Breast epithelium (tissue), 4 donors: ENCODE measurements around the gene HMX3. TPM values are rescaled to one million over a fixed set of nuclear protein-coding genes. Genes with fewer than 3 reads are reported as not detected.
"Not testable (repeated sequence)": the region's sequence is repeated elsewhere in the genome, so short reads cannot be mapped to it uniquely, and the experiment has no call there.

Experiments
- DNase-seq, 2 donors: peaks; one replicate each; pipeline ENCODE4 v3.0.0-alpha.2; 2019; ENCODE audit warnings: low spot score in 2 of 2
- H3K27ac ChIP-seq, 2 donors: fragments of 200-600 bp; sonication (generic) in 1 of 2; one replicate each; pipeline ENCODE4 v1.5.1; 2016 to 2019; ENCODE audit warnings: mild to moderate bottlenecking in 1 of 2
- H3K27me3 ChIP-seq, 2 donors: fragments of 200-600 bp; sonication (generic) in 1 of 2; one replicate each; pipeline versions ENCODE4 v1.5.1 to v1.6.0; 2017 to 2019; ENCODE audit warnings: control low read depth in 1 of 2, mild to moderate bottlenecking in 1 of 2
- H3K36me3 ChIP-seq: fragments of 200-600 bp; one replicate; pipeline ENCODE4 v1.5.1; 2019
- H3K4me1 ChIP-seq, 2 donors: fragments of 200-600 bp; sonication (generic); one replicate each; pipeline ENCODE4 v1.5.1; 2016 to 2019; ENCODE audit warnings: control low read depth in 1 of 2
- H3K4me3 ChIP-seq, 3 donors: fragments of 200-600 bp; sonication (generic); 1 replicate in 2 of 3; 2 replicates in 1 of 3; pipeline ENCODE4 v1.5.1; 2016 to 2019; ENCODE audit warnings: mild to moderate bottlenecking in 3 of 3, moderate library complexity in 2 of 3
- H3K9me3 ChIP-seq, 2 donors: fragments of 200-600 bp; sonication (generic) in 1 of 2; one replicate each; pipeline ENCODE4 v1.5.1; 2016 to 2019; ENCODE audit warnings: control low read depth in 1 of 2
- POLR2A ChIP-seq: fragments of 450-650 bp; IDR thresholded peaks from one replicate; pipeline ENCODE4 v1.6.1; 2016; ENCODE audit warnings: antibody characterized with exemption, mild to moderate bottlenecking, moderate library complexity
- POLR2AphosphoS5 ChIP-seq, 3 donors: sonication (generic); formaldehyde crosslinking; IDR thresholded peaks; one replicate each; pipeline ENCODE4 v1.6.1; 2017; ENCODE audit warnings: antibody characterized with exemption in 3 of 3
- intact Hi-C: fragments of 100-400 bp; cut with DNase I; formaldehyde crosslinking; loops from one replicate; pipeline ENCODE4 v1.15.1; 2023; ENCODE audit warnings: low total_unique reads
- total RNA-seq, 3 donors: library from RNA; depleted of rRNA; stranded (reverse); fragments of >200 nt; gene quantifications; one replicate each; pipeline ENCODE4 v1.1.0, GENCODE V29; 2016
- TF ChIP-seq, protein P1 (sequence below), 3 donors: fragments of 450-650 bp; IDR thresholded peaks; one replicate each; pipeline ENCODE4 v1.5.1; 2016 to 2017; ENCODE audit warnings: antibody characterized with exemption in 3 of 3, mild to moderate bottlenecking in 3 of 3, moderate library complexity in 3 of 3

HMX3 gene
- total RNA-seq, 3 donors from 2014 or later: not detected

DNA sequence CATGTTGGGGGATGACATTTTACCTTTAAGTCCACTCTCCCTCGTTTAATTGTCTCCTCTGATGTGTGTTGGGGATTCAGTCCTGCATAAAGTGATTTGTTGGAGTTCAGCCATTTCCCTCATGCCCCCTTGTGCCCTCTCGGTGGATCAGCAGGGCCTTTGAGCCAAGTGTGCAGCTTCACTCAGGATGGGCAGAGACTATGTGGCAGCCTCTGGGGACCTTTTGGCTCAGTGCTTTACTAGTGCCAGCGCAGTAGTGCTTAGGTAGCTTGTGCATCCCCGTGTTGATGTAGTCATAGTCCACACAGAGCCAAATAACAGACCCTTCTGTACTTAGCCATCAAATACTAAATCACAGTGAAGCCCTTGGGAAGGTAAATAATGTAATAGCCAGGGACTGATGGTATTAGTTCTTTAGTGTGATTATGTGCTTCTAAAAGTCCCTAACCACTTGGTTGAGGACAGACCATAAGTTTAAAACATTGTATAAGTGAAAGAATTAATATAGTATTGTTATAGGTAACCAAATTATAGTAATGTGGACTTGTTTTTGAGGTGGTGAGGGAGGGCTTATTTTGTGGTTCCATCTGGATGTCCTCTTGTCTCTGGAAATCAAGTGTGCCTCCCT lies 29.8 kb downstream of the HMX3 start:
- Histone ChIP-seq H3K27me3 (no peaks in the 10 kb centered on the region), H3K36me3 (peaks cover 3% of the 10 kb centered on the region), H3K9me3 (no peaks in the 10 kb centered on the region), H3K4me1 (no peaks in the 10 kb centered on the region), H3K27ac (no peak overlapping the region), H3K4me3 (no peak overlapping the region)
- no peak for DNase-seq
- intact Hi-C loops: no loop called here
- TF ChIP-seq, protein P1, sequence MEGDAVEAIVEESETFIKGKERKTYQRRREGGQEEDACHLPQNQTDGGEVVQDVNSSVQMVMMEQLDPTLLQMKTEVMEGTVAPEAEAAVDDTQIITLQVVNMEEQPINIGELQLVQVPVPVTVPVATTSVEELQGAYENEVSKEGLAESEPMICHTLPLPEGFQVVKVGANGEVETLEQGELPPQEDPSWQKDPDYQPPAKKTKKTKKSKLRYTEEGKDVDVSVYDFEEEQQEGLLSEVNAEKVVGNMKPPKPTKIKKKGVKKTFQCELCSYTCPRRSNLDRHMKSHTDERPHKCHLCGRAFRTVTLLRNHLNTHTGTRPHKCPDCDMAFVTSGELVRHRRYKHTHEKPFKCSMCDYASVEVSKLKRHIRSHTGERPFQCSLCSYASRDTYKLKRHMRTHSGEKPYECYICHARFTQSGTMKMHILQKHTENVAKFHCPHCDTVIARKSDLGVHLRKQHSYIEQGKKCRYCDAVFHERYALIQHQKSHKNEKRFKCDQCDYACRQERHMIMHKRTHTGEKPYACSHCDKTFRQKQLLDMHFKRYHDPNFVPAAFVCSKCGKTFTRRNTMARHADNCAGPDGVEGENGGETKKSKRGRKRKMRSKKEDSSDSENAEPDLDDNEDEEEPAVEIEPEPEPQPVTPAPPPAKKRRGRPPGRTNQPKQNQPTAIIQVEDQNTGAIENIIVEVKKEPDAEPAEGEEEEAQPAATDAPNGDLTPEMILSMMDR (IDR thresholded peaks at IDR 0.05): no peak
- TF ChIP-seq POLR2A: no peak
- no peak for TF ChIP-seq POLR2AphosphoS5 (IDR thresholded peaks at IDR 0.05)

DNA sequence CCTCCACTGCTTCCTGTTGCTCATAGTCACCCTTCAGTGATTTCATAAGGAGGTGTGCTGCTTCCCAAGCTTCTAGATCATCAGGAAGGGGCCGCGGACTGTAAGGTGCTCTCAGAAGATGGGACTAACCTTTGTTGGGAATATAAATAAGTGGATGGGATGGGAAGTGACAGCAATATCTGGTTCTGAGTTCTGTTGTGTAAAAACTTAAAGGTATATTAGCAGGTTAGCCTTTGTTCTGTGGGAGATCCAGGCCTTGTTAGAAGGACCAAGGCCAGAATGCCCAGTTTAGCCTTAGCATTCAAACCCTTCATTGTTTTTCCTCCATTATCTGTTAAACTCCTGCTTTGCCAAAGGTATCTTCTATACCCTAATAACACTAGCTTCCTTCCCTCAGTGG lies 30.8 kb downstream of the HMX3 start:
- H3K9me3 ChIP-seq: no peaks in the 10 kb centered on the region
- no peak overlapping the region for H3K4me3 ChIP-seq
- peaks cover 3% of the 10 kb centered on the region for H3K36me3 ChIP-seq
- TF ChIP-seq, protein P1 (IDR thresholded peaks at IDR 0.05): no peak
- no peak for TF ChIP-seq POLR2A
- no peak for TF ChIP-seq POLR2AphosphoS5 (IDR thresholded peaks at IDR 0.05)
- no peak for DNase-seq
- H3K27ac ChIP-seq: no peak overlapping the region
- H3K4me1 ChIP-seq: no peaks in the 10 kb centered on the region
- no peaks in the 10 kb centered on the region for H3K27me3 ChIP-seq
- intact Hi-C loops: no loop called here

DNA sequence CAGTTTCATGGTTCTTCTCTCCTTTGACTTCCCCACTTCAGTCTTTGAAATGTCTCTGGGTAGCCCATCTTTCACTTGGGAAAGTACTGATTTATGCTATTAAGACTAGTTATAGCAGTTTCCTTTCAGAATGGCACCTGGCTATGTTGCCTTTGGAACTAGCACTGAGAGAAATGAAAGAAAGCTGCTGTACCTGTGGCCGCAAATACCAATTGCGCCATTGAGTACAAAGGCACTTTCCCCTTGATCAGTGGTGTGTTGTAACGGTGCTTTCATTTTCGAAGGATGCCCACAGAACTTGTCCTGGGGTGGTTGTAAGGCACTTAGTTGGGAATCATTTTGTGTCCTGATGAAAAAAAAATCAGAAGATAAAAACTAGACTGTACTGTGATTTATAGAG lies 35.2 kb downstream of the HMX3 start:
- no peak for DNase-seq
- intact Hi-C loops: no loop called here
- Histone ChIP-seq H3K27me3 (no peaks in the 10 kb centered on the region), H3K27ac (no peak overlapping the region), H3K36me3 (peaks cover 3% of the 10 kb centered on the region), H3K4me1 (no peaks in the 10 kb centered on the region), H3K9me3 (no peaks in the 10 kb centered on the region), H3K4me3 (no peak overlapping the region)
- no peak for TF ChIP-seq POLR2AphosphoS5 (IDR thresholded peaks at IDR 0.05)

DNA sequence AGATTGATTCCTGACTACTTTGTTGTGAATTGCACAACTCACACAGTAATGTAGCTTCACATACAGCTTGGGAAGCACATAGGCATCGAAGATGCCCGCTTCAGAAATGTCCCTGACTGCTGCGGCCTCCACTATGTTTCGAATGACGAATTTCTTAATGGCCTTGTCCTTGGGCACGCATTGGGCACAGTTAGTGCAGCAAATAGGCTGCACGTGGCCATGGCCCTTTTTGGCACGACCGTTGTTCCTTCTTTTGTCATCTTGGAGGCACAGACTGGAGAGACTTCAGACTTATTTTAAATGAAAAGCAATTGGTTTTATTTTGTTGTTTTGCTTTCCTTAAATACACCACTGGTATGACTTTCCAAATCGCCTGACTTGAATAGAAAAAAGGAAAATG lies 35.8 kb downstream of the HMX3 start:
- DNase-seq, intact Hi-C loops, H3K27ac ChIP-seq, H3K4me3 ChIP-seq, H3K27me3 ChIP-seq, H3K4me1 ChIP-seq, H3K36me3 ChIP-seq, H3K9me3 ChIP-seq: not testable (repeated sequence)

DNA sequence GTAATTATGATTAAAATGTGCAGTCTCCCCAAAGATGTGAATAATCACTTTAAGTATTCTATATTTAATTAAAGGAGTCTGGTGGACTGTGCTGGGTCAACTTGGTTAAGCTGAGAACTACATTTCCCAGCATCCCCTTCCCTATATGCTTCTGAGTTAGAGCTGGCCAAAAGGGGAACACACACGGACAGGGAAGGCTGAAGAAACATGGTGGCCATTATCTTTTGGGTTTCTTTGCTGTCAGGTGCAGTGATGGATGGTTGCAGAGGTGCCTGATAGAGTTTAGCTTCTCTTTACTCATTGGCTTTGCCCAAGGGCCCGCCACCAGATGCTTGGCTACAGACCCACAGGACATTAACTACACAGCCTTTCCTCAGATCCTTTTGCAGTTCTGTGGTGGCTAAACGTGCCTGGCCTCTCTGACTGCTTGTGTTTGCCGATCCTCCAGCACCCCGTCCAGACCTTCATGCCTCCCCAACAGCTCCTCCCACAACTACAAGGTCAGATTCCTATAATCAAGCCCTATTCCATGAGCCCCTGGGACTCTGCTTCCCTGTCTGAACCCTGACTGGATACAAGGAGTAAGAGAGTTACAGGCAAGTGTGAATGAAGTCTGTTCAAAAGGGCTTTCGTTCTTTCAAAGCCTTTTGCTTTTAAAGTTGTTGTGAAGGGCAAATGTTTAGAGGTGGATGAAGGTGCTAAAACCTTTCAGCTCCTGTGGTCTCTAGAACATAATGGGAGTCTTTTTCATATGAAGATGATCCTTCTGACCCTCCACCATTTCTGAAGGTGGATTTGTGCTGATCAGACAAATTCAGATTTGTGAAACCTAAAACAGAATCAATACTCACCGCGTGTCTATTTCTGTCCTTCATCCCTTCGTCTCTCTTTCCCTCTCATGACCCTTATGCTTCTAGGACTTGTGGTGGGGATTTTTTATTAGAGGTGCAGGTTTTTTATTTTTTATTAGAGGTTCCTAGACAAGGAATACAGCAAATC lies 39.9 kb downstream of the HMX3 start:
- Histone ChIP-seq H3K4me1 (no peaks in the 10 kb centered on the region), H3K4me3 (no peak overlapping the region), H3K36me3 (no peaks in the 10 kb centered on the region), H3K27me3 (no peaks in the 10 kb centered on the region), H3K9me3 (no peaks in the 10 kb centered on the region), H3K27ac (no peak overlapping the region)
- no peak for DNase-seq
- TF ChIP-seq POLR2A: no peak
- TF ChIP-seq, protein P1 (IDR thresholded peaks at IDR 0.05): no peak
- intact Hi-C loops: no loop called here

DNA sequence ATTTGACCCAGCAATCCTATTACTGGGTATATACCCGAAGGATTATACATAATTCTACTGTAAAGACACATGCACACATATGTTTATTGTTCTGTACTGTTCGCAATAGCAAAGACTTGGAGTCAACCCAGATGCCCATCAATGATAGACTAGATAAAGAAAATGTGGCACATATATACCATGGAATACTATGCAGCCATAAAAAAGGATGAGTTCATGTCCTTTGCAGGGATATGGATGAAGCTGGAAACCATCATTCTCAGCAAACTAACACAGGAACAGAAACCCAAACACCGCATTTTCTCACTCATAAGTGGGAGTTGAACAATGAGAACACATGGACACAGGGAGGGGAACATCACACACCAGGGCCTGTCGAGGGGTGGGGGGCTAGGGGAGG lies 42.6 kb downstream of the HMX3 start:
- H3K27ac ChIP-seq, H3K9me3 ChIP-seq, intact Hi-C loops, H3K36me3 ChIP-seq, H3K4me3 ChIP-seq, DNase-seq, H3K27me3 ChIP-seq, H3K4me1 ChIP-seq: not testable (repeated sequence)
